Measurements from ENCODE around the gene HECTD3.

DNA sequence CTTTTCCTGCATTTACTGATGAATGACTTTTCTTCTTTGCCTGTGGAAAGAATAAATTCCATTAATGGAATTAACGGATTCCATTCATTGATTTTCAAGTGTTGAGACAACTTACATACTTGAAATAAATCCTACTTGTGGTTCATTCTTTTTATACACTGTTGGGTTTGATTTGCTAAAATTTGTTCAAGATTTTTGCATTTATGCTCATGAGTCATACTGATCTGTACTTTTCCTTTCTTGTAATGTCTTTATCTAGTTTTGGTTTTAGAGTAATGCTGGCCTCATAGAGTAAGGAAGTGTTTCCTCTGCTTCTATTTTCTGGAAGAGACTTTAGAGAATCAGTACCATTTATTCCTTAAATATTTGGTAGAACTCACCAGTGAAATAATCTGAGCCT lies 15.3 kb upstream of the HECTD3 start:
- TF ChIP-seq, protein P1, sequence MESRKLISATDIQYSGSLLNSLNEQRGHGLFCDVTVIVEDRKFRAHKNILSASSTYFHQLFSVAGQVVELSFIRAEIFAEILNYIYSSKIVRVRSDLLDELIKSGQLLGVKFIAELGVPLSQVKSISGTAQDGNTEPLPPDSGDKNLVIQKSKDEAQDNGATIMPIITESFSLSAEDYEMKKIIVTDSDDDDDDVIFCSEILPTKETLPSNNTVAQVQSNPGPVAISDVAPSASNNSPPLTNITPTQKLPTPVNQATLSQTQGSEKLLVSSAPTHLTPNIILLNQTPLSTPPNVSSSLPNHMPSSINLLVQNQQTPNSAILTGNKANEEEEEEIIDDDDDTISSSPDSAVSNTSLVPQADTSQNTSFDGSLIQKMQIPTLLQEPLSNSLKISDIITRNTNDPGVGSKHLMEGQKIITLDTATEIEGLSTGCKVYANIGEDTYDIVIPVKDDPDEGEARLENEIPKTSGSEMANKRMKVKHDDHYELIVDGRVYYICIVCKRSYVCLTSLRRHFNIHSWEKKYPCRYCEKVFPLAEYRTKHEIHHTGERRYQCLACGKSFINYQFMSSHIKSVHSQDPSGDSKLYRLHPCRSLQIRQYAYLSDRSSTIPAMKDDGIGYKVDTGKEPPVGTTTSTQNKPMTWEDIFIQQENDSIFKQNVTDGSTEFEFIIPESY (IDR thresholded peaks at IDR 0.05; ENCODE audit: extremely low read depth, insufficient replicate concordance, low read length): no peak
- no peak for TF ChIP-seq ZNF274 (IDR thresholded peaks at IDR 0.05; ENCODE audit: low read depth, low read length)
- no peak for TF ChIP-seq POLR2A (IDR thresholded peaks at IDR 0.05; ENCODE audit: borderline replicate concordance, extremely low read depth, insufficient read depth, insufficient read length)

All from HCT116 (cell line).